ENCODE measurements around the gene FAM221B.

Gene FAM221B

GRCh38 chr9:35845824-35846771, 17.6 kb upstream of the FAM221B start:
- no peak for DNase-seq

GRCh38 chr9:35844628-35845270, 16.2 kb upstream of the FAM221B start:
- peak; percentile 56 to 70 for DNase-seq

- DNase-seq = no peak
Observed at GRCh38 chr9:35842795-35843194, 14.3 kb upstream of the FAM221B start.

GRCh38 chr9:35842020-35842745, 13.7 kb upstream of the FAM221B start:
- DNase-seq = no peak

GRCh38 chr9:35841645-35841900, 13.0 kb upstream of the FAM221B start:
- no peak for DNase-seq

- no peak for DNase-seq
Observed at GRCh38 chr9:35840881-35841644, 12.5 kb upstream of the FAM221B start.

GRCh38 chr9:35839926-35840325, 11.4 kb upstream of the FAM221B start:
- DNase-seq = peak in 1 of 2 donors; percentile 16

- DNase-seq = no peak
Observed at GRCh38 chr9:35836595-35836994, 8.1 kb upstream of the FAM221B start.

- no peak for DNase-seq
Observed at GRCh38 chr9:35835766-35836165, 7.2 kb upstream of the FAM221B start.

- DNase-seq = peak in 1 of 2 donors; percentile 20
Observed at GRCh38 chr9:35835216-35835632, 6.7 kb upstream of the FAM221B start.

- DNase-seq = no peak
Observed at GRCh38 chr9:35834260-35835215, 6.0 kb upstream of the FAM221B start.

- no peak for DNase-seq
Observed at GRCh38 chr9:35832814-35833213, 4.3 kb upstream of the FAM221B start.

- DNase-seq = no peak
Observed at GRCh38 chr9:35831040-35831439, 2.5 kb upstream of the FAM221B start.

- DNase-seq = no peak
Observed at GRCh38 chr9:35829764-35830096, 1.2 kb upstream of the FAM221B start.

GRCh38 chr9:35829084-35829763, 692 bp upstream of the FAM221B start, which contains the start of gene TMEM8B:
TSS of gene TMEM8B (plus strand) at chr9:35829228. CDS start at chr9:35829448, 220 bp downstream.
- peak; percentile 93 for DNase-seq

GRCh38 chr9:35827486-35827885, 1.0 kb downstream of the FAM221B start:
- DNase-seq = no peak

- DNase-seq = peak; percentile 32 to 66
Observed at GRCh38 chr9:35826071-35826701, 2.3 kb downstream of the FAM221B start.

GRCh38 chr9:35822926-35823325, 5.6 kb downstream of the FAM221B start:
- DNase-seq = no peak

- DNase-seq = no peak
Observed at GRCh38 chr9:35820076-35820475, 8.5 kb downstream of the FAM221B start.

- no peak for DNase-seq
Observed at GRCh38 chr9:35818341-35818740, 10.2 kb downstream of the FAM221B start.

GRCh38 chr9:35816708-35817107, 11.8 kb downstream of the FAM221B start:
- DNase-seq = no peak

Measured in CD4-positive, alpha-beta T cell treated with Interleukin-4 for 1 hour (primary cell).